Stimulated activated CD8-positive, alpha-beta memory T cell treated with anti-CD3 and anti-CD28 coated beads, Interleukin-4, amount 100 ng/mL, for 4 hours (primary cell): Measurements from ENCODE around the gene CCDC85B.

Experiments used
- DNase-seq, 2 donors: peaks; one replicate each; pipeline ENCODE4 v3.0.0-alpha.2; 2020; ENCODE audit warnings: low read depth in 2 of 2, low spot score in 1 of 2

Gene CCDC85B

GRCh38 chr11:65928667-65929066 lies 38.2 kb downstream of the CCDC85B start:
- DNase-seq = no peak

- no peak for DNase-seq
Observed at GRCh38 chr11:65931773-65932557, 41.5 kb downstream of the CCDC85B start.

GRCh38 chr11:65932558-65932919 lies 42.1 kb downstream of the CCDC85B start:
- DNase-seq = no peak

- no peak for DNase-seq
Observed at GRCh38 chr11:65934014-65934413, 43.5 kb downstream of the CCDC85B start.

GRCh38 chr11:65937766-65938165 lies 47.3 kb downstream of the CCDC85B start:
- no peak for DNase-seq
